Upper lobe of left lung (tissue), 4 donors: Measurements from ENCODE around the gene BORCS8.

Source experiments
- CTCF ChIP-seq, 6 experiments: fragments of 450-650 bp in 4 of 6; fragments of 200-600 bp in 2 of 6; sonication (generic) in 2 of 6; IDR thresholded peaks; one replicate each; pipeline ENCODE4 v1.5.1; 2016 to 2019; ENCODE audit warnings: antibody characterized with exemption in 6 of 6
- POLR2A ChIP-seq, 4 donors: fragments of 450-650 bp; IDR thresholded peaks; one replicate each; pipeline ENCODE4 v1.5.1; 2016 to 2017; ENCODE audit warnings: antibody characterized with exemption in 4 of 4, mild to moderate bottlenecking in 2 of 4

DNA sequence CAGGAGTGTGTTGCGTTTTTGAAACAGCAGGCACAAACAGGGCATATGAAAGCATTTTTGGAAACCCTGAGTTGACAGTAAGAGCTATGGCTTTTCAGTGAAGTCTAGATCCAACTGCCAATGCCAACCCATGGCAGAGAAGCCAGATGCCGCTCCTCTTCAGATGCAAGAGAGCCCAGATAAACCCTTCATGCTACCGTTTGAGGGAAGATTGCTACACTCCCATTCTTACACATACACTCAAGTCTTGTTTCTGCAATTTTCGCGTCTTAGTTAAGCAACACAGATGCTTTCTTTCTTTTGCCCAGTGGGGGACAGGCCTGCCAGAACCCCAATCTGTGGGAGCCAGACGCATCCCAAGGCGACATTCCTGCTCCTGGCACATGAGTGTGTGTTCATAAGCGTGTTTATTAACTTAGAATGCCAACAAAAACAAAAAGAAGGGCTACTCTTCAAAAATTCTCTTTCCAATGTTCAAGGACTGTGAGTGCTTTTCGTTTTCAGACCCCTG is 10.4 kb downstream of the BORCS8 start:
- no peak for TF ChIP-seq CTCF (IDR thresholded peaks at IDR 0.05)
- TF ChIP-seq POLR2A (IDR thresholded peaks at IDR 0.05) = no peak
